ENCODE measurements around the gene HMGCS1.

HMGCS1 gene

GRCh38 chr5:43313035-43313853 lies at the start of gene HMGCS1:
TSS of gene HMGCS1 (minus strand) at chr5:43313412. CDS start at chr5:43298965, 14,447 bp downstream.
- Histone ChIP-seq H3K9ac (ENCODE audit: low read length) (peak within 1 kb of the TSS; percentile 100), H3K27ac (ENCODE audit: low read length) (peak within 1 kb of the TSS; percentile 99), H3K79me2 (ENCODE audit: low read length) (peaks cover 50% of the 10 kb centered on the region), H4K20me1 (ENCODE audit: insufficient read depth, low read length) (peaks cover 44% of the 10 kb centered on the region), H3K27me3 (ENCODE audit: low read depth, low read length) (no peaks in the 10 kb centered on the region), H3K4me1 (ENCODE audit: low read length) (peaks cover 59% of the 10 kb centered on the region), H3K9me3 (ENCODE audit: insufficient read depth, low read length) (no peaks in the 10 kb centered on the region), H3K36me3 (replicated peaks; ENCODE audit: low read depth, low read length) (peaks cover 39% of the 10 kb centered on the region), H2AFZ (ENCODE audit: low read depth, low read length) (peak within 1 kb of the TSS; percentile 56; the same call in 1 of the 2 replicates), H3K4me3 (ENCODE audit: low read length) (peak within 1 kb of the TSS; percentile 99), H3K4me2 (ENCODE audit: low read length) (peak within 1 kb of the TSS; percentile 96)
- TF ChIP-seq EZH2phosphoT487 (IDR thresholded peaks at IDR 0.05; ENCODE audit: low read depth) (no peak), CTCF (IDR thresholded peaks at IDR 0.05; ENCODE audit: low read depth, low read length) (peak; percentile 16; the same call in 1 of the 2 replicates)

- Histone ChIP-seq H3K4me2 (ENCODE audit: low read length) (no peak overlapping the region), H3K36me3 (replicated peaks; ENCODE audit: low read depth, low read length) (no peaks in the 10 kb centered on the region), H3K4me1 (ENCODE audit: low read length) (no peaks in the 10 kb centered on the region), H3K4me3 (ENCODE audit: low read length) (no peak overlapping the region), H3K9ac (ENCODE audit: low read length) (no peak overlapping the region), H3K27me3 (ENCODE audit: low read depth, low read length) (no peaks in the 10 kb centered on the region), H3K79me2 (ENCODE audit: low read length) (no peaks in the 10 kb centered on the region), H3K27ac (ENCODE audit: low read length) (no peak overlapping the region), H4K20me1 (ENCODE audit: insufficient read depth, low read length) (no peaks in the 10 kb centered on the region), H2AFZ (ENCODE audit: low read depth, low read length) (no peak overlapping the region), H3K9me3 (ENCODE audit: insufficient read depth, low read length) (no peaks in the 10 kb centered on the region)
- TF ChIP-seq CTCF (IDR thresholded peaks at IDR 0.05; ENCODE audit: low read depth, low read length), result no peak
Measured at GRCh38 chr5:43358726-43359125, 45.5 kb upstream of the HMGCS1 start.

- no peaks in the 10 kb centered on the region for H3K79me2 ChIP-seq (ENCODE audit: low read length)
- H3K27me3 ChIP-seq (ENCODE audit: low read depth, low read length), result no peaks in the 10 kb centered on the region
Measured at GRCh38 chr5:43358301-43358700, 45.1 kb upstream of the HMGCS1 start.

More at GRCh38 chr5:43358301-43358700, 45.1 kb upstream of the HMGCS1 start:
- Histone ChIP-seq H3K9me3 (ENCODE audit: insufficient read depth, low read length) (no peaks in the 10 kb centered on the region), H3K4me2 (ENCODE audit: low read length) (no peak overlapping the region), H3K9ac (ENCODE audit: low read length) (no peak overlapping the region), H3K27ac (ENCODE audit: low read length) (no peak overlapping the region), H4K20me1 (ENCODE audit: insufficient read depth, low read length) (no peaks in the 10 kb centered on the region), H3K4me1 (ENCODE audit: low read length) (no peaks in the 10 kb centered on the region), H3K36me3 (replicated peaks; ENCODE audit: low read depth, low read length) (no peaks in the 10 kb centered on the region), H3K4me3 (ENCODE audit: low read length) (no peak overlapping the region), H2AFZ (ENCODE audit: low read depth, low read length) (no peak overlapping the region)
- TF ChIP-seq EZH2phosphoT487 (IDR thresholded peaks at IDR 0.05; ENCODE audit: low read depth), result no peak
- TF ChIP-seq CTCF (IDR thresholded peaks at IDR 0.05; ENCODE audit: low read depth, low read length), result no peak
